HepG2 (cell line): ENCODE results near the gene CHST14. TPM values are rescaled to one million over a fixed set of nuclear protein-coding genes. Genes with fewer than 3 reads are reported as not detected.

Source experiments
- HHEX ChIP-seq: IDR thresholded peaks from 2 replicates; pipeline ENCODE4 v1.6.1; 2016; ENCODE audit warnings: control low read depth
- MXI1 ChIP-seq: IDR thresholded peaks from 3 replicates; pipeline ENCODE4 v1.6.1; 2012; ENCODE audit warnings: low read depth, low read length, inconsistent platforms, borderline replicate concordance
- NR3C1 ChIP-seq: sonication (generic); formaldehyde crosslinking; IDR thresholded peaks from 2 replicates; pipeline ENCODE4 v1.4.0; 2020; ENCODE audit warnings: missing genetic modification reagents
- RAD21 ChIP-seq: fragments of 450-650 bp; formaldehyde crosslinking; IDR thresholded peaks from 2 replicates; pipeline ENCODE4 v1.5.0; 2020; ENCODE audit warnings: mild to moderate bottlenecking
- SOX5 ChIP-seq: IDR thresholded peaks from 2 replicates; pipeline ENCODE4 v1.6.1; 2016; ENCODE audit warnings: borderline replicate concordance
- SP1 ChIP-seq, 2 experiments: fragments of 450-650 bp in 1 of 2; sonication (generic) in 1 of 2; formaldehyde crosslinking in 1 of 2; IDR thresholded peaks; 2 replicates each; pipeline versions ENCODE4 v1.4.0 to v1.6.1; 2016 to 2020; ENCODE audit warnings: missing genetic modification reagents in 1 of 2
- TBX3 ChIP-seq: fragments of 450-650 bp; IDR thresholded peaks from 2 replicates; pipeline ENCODE4 v1.6.1; 2017; ENCODE audit warnings: antibody characterized with exemption, mild to moderate bottlenecking, inconsistent platforms, borderline replicate concordance
- THAP11 ChIP-seq: IDR thresholded peaks from 2 replicates; pipeline ENCODE4 v1.6.1; 2016; ENCODE audit warnings: missing biosample characterization, missing genetic modification reagents
- ZNF234 ChIP-seq: sonication (generic); formaldehyde crosslinking; conservative IDR thresholded peaks from 2 replicates; pipeline ENCODE4 v1.5.1; 2020; ENCODE audit warnings: mild to moderate bottlenecking, missing genetic modification reagents
- ZNF235 ChIP-seq: sonication (generic); formaldehyde crosslinking; IDR thresholded peaks from 2 replicates; pipeline ENCODE4 v1.8.1; 2023; ENCODE audit warnings: mild to moderate bottlenecking, missing genetic modification reagents, borderline replicate concordance
- ZNF333 ChIP-seq: sonication (generic); formaldehyde crosslinking; IDR thresholded peaks from 2 replicates; pipeline ENCODE4 v1.4.0; 2020; ENCODE audit warnings: mild to moderate bottlenecking, missing genetic modification reagents, borderline replicate concordance
- ZNF354B ChIP-seq: sonication (generic); formaldehyde crosslinking; IDR thresholded peaks from 2 replicates; pipeline ENCODE4 v1.8.0; 2022; ENCODE audit warnings: mild to moderate bottlenecking, missing genetic modification reagents
- ZNF816 ChIP-seq: sonication (generic); formaldehyde crosslinking; IDR thresholded peaks from 2 replicates; pipeline ENCODE4 v1.8.0; 2022; ENCODE audit warnings: missing genetic modification reagents, mild to moderate bottlenecking, borderline replicate concordance
- polyA plus RNA-seq, 8 experiments: library from polyadenylated mRNA; depleted of rRNA in 3 of 8; stranded (reverse) in 7 of 8; unstranded in 1 of 8; fragments of >200 nt; fragmentation: Illumina TruSeq in 4 of 8; extraction: Trizol in 4 of 8; gene quantifications; 2 replicates each; pipeline versions ENCODE4 v1.2.1 to v1.2.3, GENCODE V29; 2011 to 2016; ENCODE audit warnings: low read depth in 4 of 8, missing spikeins in 1 of 8, mixed read lengths in 1 of 8; ENCODE audit not compliant: insufficient read depth in 1 of 8
- total RNA-seq, 5 experiments: library from RNA; depleted of rRNA; stranded (reverse); fragments of >200 nt; fragmentation: Illumina TruSeq; extraction: Trizol; gene quantifications; 2 replicates each; pipeline ENCODE4 v1.2.3, GENCODE V29; 2016; ENCODE audit warnings: low read depth in 1 of 5
- TF ChIP-seq, protein P1 (sequence below): sonication (generic); formaldehyde crosslinking; IDR thresholded peaks from 2 replicates; pipeline ENCODE4 v1.5.1; 2020; ENCODE audit warnings: mild to moderate bottlenecking, missing genetic modification reagents, moderate library complexity
- TF ChIP-seq, protein P2 (sequence below), 2 experiments: sonication (generic) in 1 of 2; formaldehyde crosslinking in 1 of 2; IDR thresholded peaks; 2 replicates each; pipeline versions ENCODE4 v1.5.1 to v1.6.1; 2011 to 2020; ENCODE audit warnings: borderline replicate concordance in 1 of 2, low read depth in 1 of 2, low read length in 1 of 2, mild to moderate bottlenecking in 1 of 2, missing genetic modification reagents in 1 of 2, moderate library complexity in 1 of 2
- TF ChIP-seq, protein P3 (sequence below): sonication (generic); formaldehyde crosslinking; IDR thresholded peaks from 2 replicates; pipeline ENCODE4 v1.8.0; 2022; ENCODE audit warnings: mild to moderate bottlenecking, missing genetic modification reagents

The CHST14 gene
- total and polyA plus RNA-seq, 2 of the 13 experiments (the other 11 are each of a cell fraction or from before 2014, with no cell fraction given) = 8.9 to 12.4 TPM

DNA sequence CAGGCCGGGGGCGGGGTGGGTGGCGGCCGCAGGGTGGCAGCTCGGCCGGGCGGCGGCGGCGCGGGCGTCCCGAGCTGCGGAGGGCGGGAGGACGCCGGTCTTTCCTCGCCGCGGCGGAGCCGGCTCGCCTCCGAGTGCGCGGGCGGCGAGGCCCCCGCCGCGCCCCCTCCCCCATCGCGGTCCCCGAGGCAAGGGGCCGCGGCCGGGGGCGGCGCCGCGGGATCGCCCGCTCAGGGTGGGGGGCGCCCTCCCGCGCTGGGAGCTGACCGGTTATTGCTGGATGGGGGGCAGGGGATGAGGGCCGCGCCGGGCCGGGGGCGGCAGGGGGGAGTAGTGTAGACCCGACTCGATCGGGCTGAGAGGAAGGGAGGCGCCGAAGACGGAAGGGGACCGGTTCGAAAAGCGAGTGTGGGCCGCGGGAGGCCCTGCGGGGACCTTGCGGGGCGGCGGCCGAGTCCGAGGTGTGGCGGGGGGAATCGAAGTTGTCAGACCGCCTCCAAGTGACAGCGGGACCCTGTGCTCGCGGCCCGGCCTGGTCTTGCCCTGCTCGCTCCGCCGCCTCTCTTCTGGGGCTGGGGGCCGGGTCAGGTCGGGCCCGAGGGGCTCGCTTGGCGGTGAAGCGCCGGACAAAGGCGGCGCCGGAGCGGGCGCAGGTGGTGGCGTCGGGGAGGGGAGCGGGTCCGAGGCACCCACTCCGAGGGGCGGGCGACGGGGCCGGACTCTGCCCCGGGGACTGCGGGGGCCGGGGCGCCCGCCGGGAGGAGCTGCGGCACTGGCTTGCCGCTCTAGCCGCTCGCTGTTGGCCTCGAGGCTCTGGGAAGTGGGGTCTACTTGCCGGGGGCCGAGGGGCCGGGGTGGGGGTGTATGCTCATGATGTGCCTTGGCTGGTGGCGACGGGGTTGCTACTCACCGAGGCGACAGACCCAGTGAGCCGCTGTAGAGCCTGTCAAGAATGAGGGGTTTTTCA lies 28.9 kb upstream of the CHST14 start (continued):
- TF ChIP-seq, protein P1, sequence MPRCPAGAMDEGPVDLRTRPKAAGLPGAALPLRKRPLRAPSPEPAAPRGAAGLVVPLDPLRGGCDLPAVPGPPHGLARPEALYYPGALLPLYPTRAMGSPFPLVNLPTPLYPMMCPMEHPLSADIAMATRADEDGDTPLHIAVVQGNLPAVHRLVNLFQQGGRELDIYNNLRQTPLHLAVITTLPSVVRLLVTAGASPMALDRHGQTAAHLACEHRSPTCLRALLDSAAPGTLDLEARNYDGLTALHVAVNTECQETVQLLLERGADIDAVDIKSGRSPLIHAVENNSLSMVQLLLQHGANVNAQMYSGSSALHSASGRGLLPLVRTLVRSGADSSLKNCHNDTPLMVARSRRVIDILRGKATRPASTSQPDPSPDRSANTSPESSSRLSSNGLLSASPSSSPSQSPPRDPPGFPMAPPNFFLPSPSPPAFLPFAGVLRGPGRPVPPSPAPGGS (CRISPR knock-in tag) = no peak
- no peak for TF ChIP-seq MXI1
- no peak for TF ChIP-seq TBX3
- TF ChIP-seq, protein P2, sequence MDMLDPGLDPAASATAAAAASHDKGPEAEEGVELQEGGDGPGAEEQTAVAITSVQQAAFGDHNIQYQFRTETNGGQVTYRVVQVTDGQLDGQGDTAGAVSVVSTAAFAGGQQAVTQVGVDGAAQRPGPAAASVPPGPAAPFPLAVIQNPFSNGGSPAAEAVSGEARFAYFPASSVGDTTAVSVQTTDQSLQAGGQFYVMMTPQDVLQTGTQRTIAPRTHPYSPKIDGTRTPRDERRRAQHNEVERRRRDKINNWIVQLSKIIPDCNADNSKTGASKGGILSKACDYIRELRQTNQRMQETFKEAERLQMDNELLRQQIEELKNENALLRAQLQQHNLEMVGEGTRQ (IDR thresholded peaks at IDR 0.05; ENCODE audit: low read depth, low read length) = no peak
- TF ChIP-seq, protein P2 (CRISPR knock-in tag; IDR thresholded peaks at IDR 0.05; ENCODE audit: borderline replicate concordance) = no peak
- no peak for TF ChIP-seq THAP11 (CRISPR knock-in tag)
- no peak for TF ChIP-seq SP1 (IDR thresholded peaks at IDR 0.05)
- TF ChIP-seq SP1 (CRISPR knock-in tag; IDR thresholded peaks at IDR 0.05) = no peak
- TF ChIP-seq RAD21 (CRISPR knock-in tag) = no peak
- TF ChIP-seq SOX5 = no peak
- TF ChIP-seq, protein P3, sequence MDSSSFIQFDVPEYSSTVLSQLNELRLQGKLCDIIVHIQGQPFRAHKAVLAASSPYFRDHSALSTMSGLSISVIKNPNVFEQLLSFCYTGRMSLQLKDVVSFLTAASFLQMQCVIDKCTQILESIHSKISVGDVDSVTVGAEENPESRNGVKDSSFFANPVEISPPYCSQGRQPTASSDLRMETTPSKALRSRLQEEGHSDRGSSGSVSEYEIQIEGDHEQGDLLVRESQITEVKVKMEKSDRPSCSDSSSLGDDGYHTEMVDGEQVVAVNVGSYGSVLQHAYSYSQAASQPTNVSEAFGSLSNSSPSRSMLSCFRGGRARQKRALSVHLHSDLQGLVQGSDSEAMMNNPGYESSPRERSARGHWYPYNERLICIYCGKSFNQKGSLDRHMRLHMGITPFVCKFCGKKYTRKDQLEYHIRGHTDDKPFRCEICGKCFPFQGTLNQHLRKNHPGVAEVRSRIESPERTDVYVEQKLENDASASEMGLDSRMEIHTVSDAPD (CRISPR knock-in tag) = no peak
- TF ChIP-seq ZNF333 (CRISPR knock-in tag) = no peak
- TF ChIP-seq HHEX (CRISPR knock-in tag) = no peak
- no peak for TF ChIP-seq NR3C1 (CRISPR knock-in tag)
- no peak for TF ChIP-seq ZNF235 (CRISPR knock-in tag)
- no peak for TF ChIP-seq ZNF234 (CRISPR knock-in tag)
- TF ChIP-seq ZNF816 (CRISPR knock-in tag) = no peak
- TF ChIP-seq ZNF354B (CRISPR knock-in tag) = no peak
